Ovary (tissue), 9 donors: ENCODE results near the gene STRIP1. TPM values are rescaled to one million over a fixed set of nuclear protein-coding genes. Genes with fewer than 3 reads are reported as not detected.
A peak's percentile ranks its signal among the peaks of the same experiment; 100 is the strongest.

Source experiments
- DNase-seq, 5 donors: peaks; one replicate each; pipeline ENCODE4 v3.0.0-alpha.2; 2019 to 2020
- H3K27ac ChIP-seq, 2 donors: fragments of 200-600 bp; one replicate each; pipeline versions ENCODE4 v1.5.1 to v1.8.0; 2019 to 2022
- H3K27me3 ChIP-seq: fragments of 200-600 bp; one replicate; pipeline ENCODE4 v1.8.0; 2022
- H3K36me3 ChIP-seq: fragments of 200-600 bp; sonication (generic); one replicate; pipeline ENCODE4 v1.5.1; 2019
- H3K4me1 ChIP-seq: one replicate; pipeline ENCODE4 v1.8.1; 2013; ENCODE audit warnings: mild to moderate bottlenecking, moderate library complexity; ENCODE audit not compliant: insufficient read depth
- H3K4me3 ChIP-seq: fragments of 200-600 bp; sonication (generic); one replicate; pipeline ENCODE4 v1.5.1; 2017
- H3K9me3 ChIP-seq, 2 donors: fragments of 200-600 bp in 1 of 2; sonication (generic) in 1 of 2; one replicate each; pipeline versions ENCODE4 v1.5.1 to v1.8.1; 2013 to 2019; ENCODE audit warnings: mild to moderate bottlenecking in 1 of 2, moderate library complexity in 1 of 2
- CTCF ChIP-seq, 3 donors: fragments of 450-650 bp in 2 of 3; fragments of 200-600 bp in 1 of 3; IDR thresholded peaks; one replicate each; pipeline versions ENCODE4 v1.5.1 to v1.8.0; 2016 to 2022; ENCODE audit warnings: antibody characterized with exemption in 3 of 3, mild to moderate bottlenecking in 1 of 3
- EP300 ChIP-seq: sonication (generic); formaldehyde crosslinking; IDR thresholded peaks from one replicate; pipeline ENCODE4 v1.6.1; 2017; ENCODE audit warnings: antibody characterized with exemption
- POLR2A ChIP-seq: fragments of 450-650 bp; IDR thresholded peaks from one replicate; pipeline ENCODE4 v1.6.1; 2017; ENCODE audit warnings: antibody characterized with exemption, mild to moderate bottlenecking, moderate library complexity
- WGBS, 3 donors: extraction: QIAGEN DNeasy Blood & Tissue Kit in 1 of 3; methylation state at CpG; one replicate each; pipeline versions ENCODE4 v1.1.5 to v1.1.7; 2013 to 2017; 5-methylcytosine and 5-hydroxymethylcytosine counted together
- intact Hi-C, 4 donors: fragments of 100-400 bp; cut with DNase I; formaldehyde crosslinking; loops; one replicate each; pipeline versions ENCODE4 v1.11.0 to v1.15.1; 2022 to 2023
- polyA plus RNA-seq, 2 donors: library from polyadenylated mRNA; stranded (reverse); fragments of 200-250 nt in 1 of 2; fragments of 350-450 nt in 1 of 2; fragmentation: Illumina TruSeq in 1 of 2; extraction: RNeasy Lipid Tissue Mini Kit (QIAGEN cat#74804) in 1 of 2; gene quantifications; one replicate each; pipeline ENCODE4 v1.2.3, GENCODE V29; 2013 to 2014
- total RNA-seq, 7 donors: library from RNA; depleted of rRNA in 2 of 7; stranded (reverse); fragments of >200 nt in 2 of 7; fragmentation: NEBNext Ultra II Directional in 3 of 7; extraction: Animal tissue kit (Norgen Biotek cat#: 25700) in 3 of 7; gene quantifications; one replicate each; pipeline versions ENCODE4 v1.1.0 to v1.2.4, GENCODE V29; 2016 to 2023
- donor health status: DM: no; HTN: no; CAD: no; lungs with moderate emphysema.
- donor health status: DM: no; HTN: no; CAD: no.
- donor health status: Bipolar disorder and iron deficiency.
- donor health status: DM: yes; HTN: yes; CAD: no.
- donor health status: DM: no; HTN: no; CAD: no.
- donor health status: DM: yes; HTN: yes; CAD: no.

STRIP1 gene
- total and polyA plus RNA-seq, 9 donors = 21.6 to 46.7 (median 36.2) TPM

- TF ChIP-seq EP300 (no peak), CTCF (IDR thresholded peaks at IDR 0.05) (no peak), POLR2A (no peak)
- no peak overlapping the region for H3K4me3 ChIP-seq
- intact Hi-C loops = loop anchor here in 2 of 4 donors (5.0 to 10.0 kb wide), 2 partner anchors 34 to 47 kb away; no protein-coding TSS in a partner anchor
- no peak overlapping the region for H3K27ac ChIP-seq
- no peaks in the 10 kb centered on the region for H3K36me3 ChIP-seq
- H3K27me3 ChIP-seq = no peaks in the 10 kb centered on the region
- no peaks in the 10 kb centered on the region for H3K4me1 ChIP-seq
- no peaks in the 10 kb centered on the region for H3K9me3 ChIP-seq
- DNase-seq = no peak
- 41 to 50% (median 41%) methylated on average over 7 of the region's 7 CpGs for WGBS, 3 donors
Observed at GRCh38 chr1:110057963-110058518, 23.6 kb downstream of the STRIP1 start.

GRCh38 chr1:110058591-110058990, 24.2 kb downstream of the STRIP1 start:
- no peaks in the 10 kb centered on the region for H3K4me1 ChIP-seq
- H3K27me3 ChIP-seq = no peaks in the 10 kb centered on the region
- TF ChIP-seq EP300 = no peak
- TF ChIP-seq CTCF (IDR thresholded peaks at IDR 0.05) = no peak
- TF ChIP-seq POLR2A = no peak
- no peak for DNase-seq
- no peak overlapping the region for H3K4me3 ChIP-seq
- no peaks in the 10 kb centered on the region for H3K36me3 ChIP-seq
- H3K27ac ChIP-seq = no peak overlapping the region
- 50 to 57% (median 55%) methylated on average over 1 of the region's 1 CpG for WGBS, 3 donors
- intact Hi-C loops = loop anchor here in 2 of 4 donors (5.0 to 10.0 kb wide), 2 partner anchors 34 to 46 kb away; no protein-coding TSS in a partner anchor
- no peaks in the 10 kb centered on the region for H3K9me3 ChIP-seq

- no peak for DNase-seq
- Histone ChIP-seq H3K36me3 (no peaks in the 10 kb centered on the region), H3K4me1 (no peaks in the 10 kb centered on the region), H3K27ac (no peak overlapping the region), H3K9me3 (no peaks in the 10 kb centered on the region), H3K4me3 (no peak overlapping the region), H3K27me3 (no peaks in the 10 kb centered on the region)
- 68 to 83% (median 70%) methylated on average over 6 of the region's 6 CpGs for WGBS, 3 donors
- TF ChIP-seq CTCF (IDR thresholded peaks at IDR 0.05) (no peak), EP300 (no peak), POLR2A (no peak)
- intact Hi-C loops = loop anchor here in 2 of 4 donors (5.0 to 10.0 kb wide), 2 partner anchors 33 to 46 kb away; no protein-coding TSS in a partner anchor
Observed at GRCh38 chr1:110059133-110059863, 24.9 kb downstream of the STRIP1 start.

GRCh38 chr1:110060034-110060661, 25.7 kb downstream of the STRIP1 start:
- peak in 1 of 5 donors; percentile 35 for DNase-seq
- Histone ChIP-seq H3K27ac (no peak overlapping the region), H3K9me3 (no peaks in the 10 kb centered on the region), H3K36me3 (no peaks in the 10 kb centered on the region), H3K4me1 (no peaks in the 10 kb centered on the region), H3K27me3 (no peaks in the 10 kb centered on the region), H3K4me3 (no peak overlapping the region)
- peak in 1 of 3 donors; percentile 20 for TF ChIP-seq CTCF (IDR thresholded peaks at IDR 0.05)
- no peak for TF ChIP-seq EP300
- WGBS, 3 donors = 84 to 87% (median 87%) methylated on average over 9 of the region's 9 CpGs
- intact Hi-C loops = no loop called here
